MCF 10A (cell line): ENCODE data around the gene LGALSL. TPM values are rescaled to one million over a fixed set of nuclear protein-coding genes. Genes with fewer than 3 reads are reported as not detected.
A peak's percentile ranks its signal among the peaks of the same experiment; 100 is the strongest.

Source experiments
- BruUV-seq: library from RNA; stranded (reverse); fragments of 400-500 nt; replicated peaks from 2 replicates; lab custom pipeline; 2021; lab: Mats Ljungman, UMichigan
- CTCF ChIA-PET: fragments of 300-600 bp; sonication (Branson Sonifier 250); formaldehyde crosslinking; extraction: SDS; loops from one replicate; lab custom pipeline; 2021; ENCODE audit warnings: antibody characterized with exemption, inconsistent platforms; lab: Yijun Ruan, JAX
- POLR2A ChIA-PET: fragments of 300-600, 350-650 bp; sonication (Branson Sonifier 250); formaldehyde crosslinking; extraction: SDS; loops from one replicate; lab custom pipeline; 2020; ENCODE audit warnings: antibody characterized with exemption, inconsistent platforms; lab: Yijun Ruan, JAX
- DNase-seq: peaks from one replicate; pipeline ENCODE4 v3.0.0-alpha.2; 2018; ENCODE audit not compliant: unreplicated experiment
- H3K27ac Mint-ChIP-seq: one replicate; pipeline ENCODE4 v1.8.0; 2022; ENCODE audit warnings: mild to moderate bottlenecking, low read depth, mixed read lengths; ENCODE audit not compliant: unreplicated experiment
- H3K27me3 Mint-ChIP-seq: one replicate; pipeline ENCODE4 v1.8.0; 2022; ENCODE audit warnings: mixed read lengths; ENCODE audit not compliant: insufficient read depth, unreplicated experiment
- H3K36me3 Mint-ChIP-seq: one replicate; pipeline ENCODE4 v1.8.0; 2022; ENCODE audit warnings: mild to moderate bottlenecking, moderate library complexity, mixed read lengths; ENCODE audit not compliant: insufficient read depth, unreplicated experiment
- H3K4me1 Mint-ChIP-seq: one replicate; pipeline ENCODE4 v1.8.0; 2022; ENCODE audit warnings: mixed read lengths; ENCODE audit not compliant: insufficient read depth, unreplicated experiment
- H3K4me3 Mint-ChIP-seq: one replicate; pipeline ENCODE4 v1.8.0; 2022; ENCODE audit warnings: mild to moderate bottlenecking, moderate library complexity, mixed read lengths; ENCODE audit not compliant: unreplicated experiment
- H3K9me3 Mint-ChIP-seq: one replicate; pipeline ENCODE4 v1.8.0; 2022; ENCODE audit warnings: mixed read lengths; ENCODE audit not compliant: unreplicated experiment
- intact Hi-C: fragments of 100-400 bp; cut with micrococcal nuclease; formaldehyde crosslinking; loops from 2 replicates; pipeline ENCODE4 v1.14.1; 2022
- total RNA-seq: library from RNA; stranded (reverse); gene quantifications from 2 replicates; pipeline ENCODE4 v1.2.3, GENCODE V29; 2022
- TF ChIP-seq, protein P1 (sequence below): fragments of 200-600 bp; IDR thresholded peaks from one replicate; pipeline ENCODE4 v1.8.0; 2022; ENCODE audit warnings: antibody characterized with exemption, mild to moderate bottlenecking; ENCODE audit not compliant: unreplicated experiment

Gene LGALSL
- total RNA-seq, 1 experiment from 2014 or later = 11.4 TPM

DNA sequence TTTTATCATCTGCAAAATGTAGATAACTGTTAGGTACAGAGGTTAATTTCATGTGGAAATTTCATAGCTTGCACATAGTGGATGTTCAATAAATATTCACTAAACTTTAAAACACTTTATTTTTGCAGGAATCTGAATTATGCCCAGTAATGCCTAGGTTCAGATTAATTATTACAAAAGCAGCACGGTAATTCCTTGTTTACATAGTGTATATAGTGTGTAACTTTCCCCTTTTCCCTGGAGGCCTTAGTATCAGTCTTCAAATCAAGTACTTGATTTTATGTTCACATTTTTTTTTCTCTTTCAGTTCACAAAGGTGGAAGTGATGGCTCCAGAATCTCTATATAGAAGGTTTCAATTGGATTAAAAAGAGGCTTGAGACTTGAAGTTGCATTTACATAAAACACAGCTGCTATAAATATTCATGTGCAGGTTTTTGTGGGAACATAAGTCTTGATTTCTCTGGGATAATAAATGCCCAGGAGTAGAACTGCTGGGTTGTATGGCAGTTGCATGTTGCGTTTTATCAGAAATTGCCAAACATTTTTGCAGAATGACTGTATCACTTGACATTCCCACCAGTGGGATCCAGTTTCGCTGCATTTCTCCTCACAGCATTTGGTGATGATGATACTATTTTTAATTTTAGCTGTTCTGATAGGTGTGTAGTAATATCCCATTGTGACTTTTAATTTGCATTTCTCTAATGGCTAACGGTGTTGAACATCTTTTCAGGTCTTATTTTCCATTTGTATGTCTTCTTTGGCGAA lies 27.6 kb upstream of the LGALSL start:
- no peaks in the 10 kb centered on the region for H3K27me3 Mint-ChIP-seq
- no peaks in the 10 kb centered on the region for H3K36me3 Mint-ChIP-seq
- no peaks in the 10 kb centered on the region for H3K4me1 Mint-ChIP-seq
- BruUV-seq = no TSS peak
- H3K4me3 Mint-ChIP-seq = no peak overlapping the region
- ChIA-PET POLR2A (no interaction called here), CTCF (no interaction called here)
- no peaks in the 10 kb centered on the region for H3K9me3 Mint-ChIP-seq
- peak; percentile 46 for DNase-seq
- intact Hi-C loops = no loop called here
- no peak overlapping the region for H3K27ac Mint-ChIP-seq
- TF ChIP-seq, protein P1, sequence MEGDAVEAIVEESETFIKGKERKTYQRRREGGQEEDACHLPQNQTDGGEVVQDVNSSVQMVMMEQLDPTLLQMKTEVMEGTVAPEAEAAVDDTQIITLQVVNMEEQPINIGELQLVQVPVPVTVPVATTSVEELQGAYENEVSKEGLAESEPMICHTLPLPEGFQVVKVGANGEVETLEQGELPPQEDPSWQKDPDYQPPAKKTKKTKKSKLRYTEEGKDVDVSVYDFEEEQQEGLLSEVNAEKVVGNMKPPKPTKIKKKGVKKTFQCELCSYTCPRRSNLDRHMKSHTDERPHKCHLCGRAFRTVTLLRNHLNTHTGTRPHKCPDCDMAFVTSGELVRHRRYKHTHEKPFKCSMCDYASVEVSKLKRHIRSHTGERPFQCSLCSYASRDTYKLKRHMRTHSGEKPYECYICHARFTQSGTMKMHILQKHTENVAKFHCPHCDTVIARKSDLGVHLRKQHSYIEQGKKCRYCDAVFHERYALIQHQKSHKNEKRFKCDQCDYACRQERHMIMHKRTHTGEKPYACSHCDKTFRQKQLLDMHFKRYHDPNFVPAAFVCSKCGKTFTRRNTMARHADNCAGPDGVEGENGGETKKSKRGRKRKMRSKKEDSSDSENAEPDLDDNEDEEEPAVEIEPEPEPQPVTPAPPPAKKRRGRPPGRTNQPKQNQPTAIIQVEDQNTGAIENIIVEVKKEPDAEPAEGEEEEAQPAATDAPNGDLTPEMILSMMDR = no peak

DNA sequence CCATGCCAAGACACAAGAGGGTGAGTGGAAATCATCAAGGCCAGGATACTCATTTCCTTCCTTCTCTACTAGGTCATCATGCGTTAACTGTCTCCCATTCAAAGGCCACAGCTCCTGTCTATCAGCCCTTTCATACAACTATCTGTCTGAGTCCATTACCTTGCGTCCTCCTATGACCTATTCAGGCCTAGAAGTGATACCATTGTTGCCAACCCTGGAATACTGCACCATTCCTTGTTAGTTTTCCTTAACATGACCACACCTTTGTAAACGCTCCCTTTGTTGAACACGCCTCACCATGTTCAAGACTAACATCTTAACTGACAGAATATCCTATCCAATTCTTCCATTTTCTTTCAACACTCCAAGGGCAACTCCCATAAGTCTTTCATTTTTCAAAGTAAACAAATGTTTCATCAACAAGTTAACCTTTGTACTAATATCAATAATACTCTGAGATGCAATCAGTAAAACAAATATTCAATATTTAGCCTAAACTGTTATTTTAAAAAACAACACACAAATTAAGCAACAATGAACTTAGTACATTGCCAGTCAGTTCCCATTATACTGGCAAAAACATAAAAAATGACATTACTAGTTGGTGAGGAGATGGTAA lies 19.8 kb upstream of the LGALSL start:
- Mint-ChIP-seq H3K4me3 (no peak overlapping the region), H3K36me3 (no peaks in the 10 kb centered on the region), H3K4me1 (no peaks in the 10 kb centered on the region), H3K9me3 (peaks cover 8% of the 10 kb centered on the region), H3K27me3 (no peaks in the 10 kb centered on the region), H3K27ac (no peak overlapping the region)
- no peak for DNase-seq
- POLR2A ChIA-PET = interaction anchor here (0.6 kb wide), 1 partner anchor 134 kb away, joined by 3 read pairs; no protein-coding TSS in a partner anchor
- no TSS peak for BruUV-seq
- CTCF ChIA-PET = no interaction called here
- TF ChIP-seq, protein P1 = no peak
- intact Hi-C loops = no loop called here

DNA sequence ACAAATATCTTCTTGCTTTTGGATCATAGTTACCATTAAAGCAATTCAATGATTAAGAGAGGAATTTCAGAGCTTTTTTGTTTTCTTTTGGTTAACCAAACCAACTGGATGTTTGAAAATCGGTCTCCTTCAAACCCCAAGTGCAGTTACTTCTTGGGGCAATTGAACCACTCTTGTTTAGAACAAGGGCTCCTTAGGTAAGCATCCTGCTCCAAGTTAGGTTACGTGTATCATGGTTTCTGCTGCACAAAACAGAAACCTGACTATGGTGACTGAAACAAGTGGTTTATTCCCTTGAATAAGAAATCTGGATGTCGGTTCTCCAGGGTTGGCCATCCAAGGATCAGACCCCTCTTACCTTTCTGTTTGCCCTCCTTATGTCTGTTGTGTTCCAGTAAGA lies 16.1 kb upstream of the LGALSL start:
- BruUV-seq = no TSS peak
- DNase-seq = no peak
- intact Hi-C loops = no loop called here
- Mint-ChIP-seq H3K36me3 (no peaks in the 10 kb centered on the region), H3K9me3 (no peaks in the 10 kb centered on the region), H3K27me3 (peaks cover 11% of the 10 kb centered on the region), H3K27ac (no peak overlapping the region), H3K4me1 (peaks cover 6% of the 10 kb centered on the region), H3K4me3 (no peak overlapping the region)
- CTCF ChIA-PET = no interaction called here
- POLR2A ChIA-PET = interaction anchor here (0.6 to 1.3 kb wide), 2 partner anchors 18 to 36 kb away, joined by 3 read pairs; no protein-coding TSS in a partner anchor
- TF ChIP-seq, protein P1 = no peak

DNA sequence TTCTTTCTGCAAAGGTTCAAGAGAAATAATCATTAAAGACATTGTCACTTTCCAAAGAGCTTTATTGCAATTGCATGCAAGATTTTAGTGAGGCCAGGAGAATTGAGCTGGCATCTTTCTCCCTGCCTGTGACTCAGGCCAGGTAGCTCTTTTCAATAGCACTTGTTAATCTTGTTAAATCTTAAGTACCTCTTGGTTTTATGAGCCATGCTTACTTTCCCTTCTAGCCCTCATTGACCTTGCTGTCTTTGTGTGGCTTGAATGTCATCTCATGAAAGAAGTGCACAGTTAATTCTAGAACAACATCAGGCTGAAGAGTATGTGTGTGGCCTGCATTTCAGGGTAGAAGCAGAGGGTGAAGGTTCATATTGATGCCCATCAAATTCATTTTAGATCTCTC lies 14.8 kb upstream of the LGALSL start:
- H3K27ac Mint-ChIP-seq = no peak overlapping the region
- POLR2A ChIA-PET = interaction anchor here (0.6 to 1.3 kb wide), 3 partner anchors 13 to 84 kb away, joined by 3 to 6 read pairs (median 3); no protein-coding TSS in a partner anchor
- H3K27me3 Mint-ChIP-seq = peaks cover 11% of the 10 kb centered on the region

More for the DNA sequence above, 14.8 kb upstream of the LGALSL start:
- TF ChIP-seq, protein P1 = no peak
- intact Hi-C loops = no loop called here
- no peaks in the 10 kb centered on the region for H3K9me3 Mint-ChIP-seq
- BruUV-seq = no TSS peak
- CTCF ChIA-PET = interaction anchor here (1.6 kb wide), 1 partner anchor 49 kb away, joined by 4 read pairs; no protein-coding TSS in a partner anchor
- no peak overlapping the region for H3K4me3 Mint-ChIP-seq
- peaks cover 6% of the 10 kb centered on the region for H3K4me1 Mint-ChIP-seq
- H3K36me3 Mint-ChIP-seq = no peaks in the 10 kb centered on the region
- DNase-seq = no peak
